Rectal smooth muscle tissue (tissue), 1 donor: ENCODE results near the gene FBN2.

ENCODE experiments used
- H3K27ac ChIP-seq: one replicate; pipeline ENCODE4 v1.7.0; 2013; ENCODE audit warnings: low read depth, low read length, inconsistent platforms
- H3K27me3 ChIP-seq: one replicate; pipeline ENCODE4 v1.7.0; 2013; ENCODE audit warnings: low read length; ENCODE audit not compliant: control insufficient read depth, insufficient read depth
- H3K36me3 ChIP-seq: one replicate; pipeline ENCODE4 v1.7.0; 2013; ENCODE audit warnings: low read length; ENCODE audit not compliant: control insufficient read depth, insufficient read depth
- H3K4me1 ChIP-seq: one replicate; pipeline ENCODE4 v1.7.0; 2013; ENCODE audit warnings: low read length; ENCODE audit not compliant: control insufficient read depth, insufficient read depth
- H3K4me3 ChIP-seq: one replicate; pipeline ENCODE4 v1.7.0; 2013; ENCODE audit warnings: low read length
- H3K9ac ChIP-seq: one replicate; pipeline ENCODE4 v1.7.0; 2013; ENCODE audit warnings: low read length

Gene FBN2

GRCh38 chr5:128549496-128549895 lies 11.5 kb upstream of the FBN2 start:
- no peak overlapping the region for H3K9ac ChIP-seq
- H3K36me3 ChIP-seq: no peaks in the 10 kb centered on the region
- H3K4me3 ChIP-seq: no peak overlapping the region
- no peak overlapping the region for H3K27ac ChIP-seq
- H3K27me3 ChIP-seq: no peaks in the 10 kb centered on the region
- H3K4me1 ChIP-seq: no peaks in the 10 kb centered on the region

- Histone ChIP-seq H3K9ac (no peak overlapping the region), H3K4me3 (no peak overlapping the region), H3K4me1 (no peaks in the 10 kb centered on the region), H3K36me3 (no peaks in the 10 kb centered on the region), H3K27me3 (no peaks in the 10 kb centered on the region), H3K27ac (no peak overlapping the region)
Observed at GRCh38 chr5:128546658-128547281, 8.7 kb upstream of the FBN2 start.

GRCh38 chr5:128541385-128541784 lies 3.3 kb upstream of the FBN2 start:
- Histone ChIP-seq H3K4me3 (no peak overlapping the region), H3K27ac (no peak overlapping the region), H3K36me3 (no peaks in the 10 kb centered on the region), H3K4me1 (no peaks in the 10 kb centered on the region), H3K27me3 (peaks cover 9% of the 10 kb centered on the region), H3K9ac (no peak overlapping the region)

GRCh38 chr5:128539038-128539429 lies 989 bp upstream of the FBN2 start:
- H3K36me3 ChIP-seq: no peaks in the 10 kb centered on the region
- H3K4me1 ChIP-seq: no peaks in the 10 kb centered on the region
- H3K4me3 ChIP-seq: peak overlapping the region; percentile 53
- no peak overlapping the region for H3K27ac ChIP-seq
- H3K27me3 ChIP-seq: peaks cover 13% of the 10 kb centered on the region
- H3K9ac ChIP-seq: no peak overlapping the region

- no peaks in the 10 kb centered on the region for H3K36me3 ChIP-seq
- no peak overlapping the region for H3K27ac ChIP-seq
- no peak overlapping the region for H3K9ac ChIP-seq
Observed at GRCh38 chr5:128538250-128539037, 399 bp upstream of the FBN2 start.

GRCh38 chr5:128537221-128537999 lies 635 bp downstream of the FBN2 start:
- Histone ChIP-seq H3K4me3 (peak overlapping the region; percentile 57), H3K27me3 (peaks cover 13% of the 10 kb centered on the region), H3K27ac (no peak overlapping the region), H3K9ac (no peak overlapping the region), H3K36me3 (no peaks in the 10 kb centered on the region), H3K4me1 (no peaks in the 10 kb centered on the region)

More at GRCh38 chr5:128538250-128539037, 399 bp upstream of the FBN2 start:
- H3K27me3 ChIP-seq: peaks cover 13% of the 10 kb centered on the region
- no peaks in the 10 kb centered on the region for H3K4me1 ChIP-seq
- H3K4me3 ChIP-seq: peak overlapping the region; percentile 57

- H3K4me3 ChIP-seq: peak overlapping the region; percentile 24
- peaks cover 13% of the 10 kb centered on the region for H3K27me3 ChIP-seq
- no peaks in the 10 kb centered on the region for H3K36me3 ChIP-seq
- H3K4me1 ChIP-seq: no peaks in the 10 kb centered on the region
- H3K9ac ChIP-seq: no peak overlapping the region
- H3K27ac ChIP-seq: no peak overlapping the region
Observed at GRCh38 chr5:128536254-128537220, 1.5 kb downstream of the FBN2 start.

GRCh38 chr5:128535251-128535650 lies 2.8 kb downstream of the FBN2 start:
- peaks cover 13% of the 10 kb centered on the region for H3K27me3 ChIP-seq
- H3K4me1 ChIP-seq: no peaks in the 10 kb centered on the region
- no peak overlapping the region for H3K9ac ChIP-seq
- H3K36me3 ChIP-seq: no peaks in the 10 kb centered on the region
- H3K4me3 ChIP-seq: no peak overlapping the region
- no peak overlapping the region for H3K27ac ChIP-seq

GRCh38 chr5:128534726-128535125 lies 3.3 kb downstream of the FBN2 start:
- Histone ChIP-seq H3K9ac (no peak overlapping the region), H3K27ac (no peak overlapping the region), H3K4me3 (no peak overlapping the region), H3K27me3 (peaks cover 13% of the 10 kb centered on the region), H3K4me1 (no peaks in the 10 kb centered on the region), H3K36me3 (no peaks in the 10 kb centered on the region)

- H3K27me3 ChIP-seq: peaks cover 9% of the 10 kb centered on the region
- no peak overlapping the region for H3K27ac ChIP-seq
- H3K4me1 ChIP-seq: no peaks in the 10 kb centered on the region
- no peak overlapping the region for H3K4me3 ChIP-seq
- H3K9ac ChIP-seq: no peak overlapping the region
- H3K36me3 ChIP-seq: no peaks in the 10 kb centered on the region
Observed at GRCh38 chr5:128532776-128533175, 5.3 kb downstream of the FBN2 start.

- no peak overlapping the region for H3K27ac ChIP-seq
- peaks cover 9% of the 10 kb centered on the region for H3K27me3 ChIP-seq
- H3K4me1 ChIP-seq: no peaks in the 10 kb centered on the region
- H3K4me3 ChIP-seq: no peak overlapping the region
- no peaks in the 10 kb centered on the region for H3K36me3 ChIP-seq
- no peak overlapping the region for H3K9ac ChIP-seq
Observed at GRCh38 chr5:128532127-128532526, 5.9 kb downstream of the FBN2 start.
